HTERT RPE-1 (cell line): ENCODE results near the gene SPTBN4.
"Not testable (repeated sequence)": the region's sequence is repeated elsewhere in the genome, so short reads cannot be mapped to it uniquely, and the experiment has no call there.

Experiments used
- in situ Hi-C: fragments of 300-500 bp; cut with MboI; formaldehyde crosslinking; loops from 4 replicates; pipeline ENCODE4 v1.14.3; 2020; ENCODE audit warnings: low sequenced_read_pairs

SPTBN4 gene

GRCh38 chr19:40466985-40467734, at the start of gene SPTBN4:
SPTBN4 (plus strand) TSS chr19:40467001; CDS start chr19:40472622, 5,621 bp downstream.
- in situ Hi-C loops, result no loop called here

- in situ Hi-C loops, result no loop called here
Observed at GRCh38 chr19:40417643-40417981, 49.2 kb upstream of the SPTBN4 start.

- in situ Hi-C loops, result no loop called here
Observed at GRCh38 chr19:40418040-40418439, 48.8 kb upstream of the SPTBN4 start.

GRCh38 chr19:40419066-40419612, 47.7 kb upstream of the SPTBN4 start:
- in situ Hi-C loops, result no loop called here

- in situ Hi-C loops, result no loop called here
Observed at GRCh38 chr19:40419780-40420179, 47.0 kb upstream of the SPTBN4 start.

- in situ Hi-C loops, result no loop called here
Observed at GRCh38 chr19:40420451-40420765, 46.4 kb upstream of the SPTBN4 start.

GRCh38 chr19:40420766-40421765, 45.7 kb upstream of the SPTBN4 start:
- in situ Hi-C loops, result no loop called here

- in situ Hi-C loops, result no loop called here
Observed at GRCh38 chr19:40421993-40422747, 44.6 kb upstream of the SPTBN4 start.

GRCh38 chr19:40422748-40423566, 43.8 kb upstream of the SPTBN4 start:
- in situ Hi-C loops, result no loop called here

GRCh38 chr19:40423938-40424337, 42.9 kb upstream of the SPTBN4 start:
- in situ Hi-C loops, result no loop called here

- in situ Hi-C loops, result no loop called here
Observed at GRCh38 chr19:40424637-40425449, 42.0 kb upstream of the SPTBN4 start.

GRCh38 chr19:40425450-40426287, 41.1 kb upstream of the SPTBN4 start, which contains the start of gene SERTAD1:
SERTAD1 (minus strand) TSS chr19:40425992; CDS start chr19:40423546, 2,446 bp downstream.
- in situ Hi-C loops, result no loop called here

GRCh38 chr19:40428197-40428596, 38.6 kb upstream of the SPTBN4 start:
- in situ Hi-C loops, result not testable (repeated sequence)

- in situ Hi-C loops, result not testable (repeated sequence)
Observed at GRCh38 chr19:40430242-40430641, 36.6 kb upstream of the SPTBN4 start.

GRCh38 chr19:40431698-40432097, 35.1 kb upstream of the SPTBN4 start:
- in situ Hi-C loops, result no loop called here

GRCh38 chr19:40432760-40433159, 34.0 kb upstream of the SPTBN4 start:
- in situ Hi-C loops, result not testable (repeated sequence)

- in situ Hi-C loops, result no loop called here
Observed at GRCh38 chr19:40433391-40434216, 33.2 kb upstream of the SPTBN4 start.
